GM12878 (cell line): ENCODE data around the gene MACROD2.

Experiments
- CEBPB ChIP-seq, 2 experiments: fragments of 150-350 bp in 1 of 2; IDR thresholded peaks; 2 replicates each; pipeline ENCODE4 v1.6.1; 2012 to 2014; ENCODE audit warnings: low read depth in 2 of 2, low read length in 2 of 2, borderline replicate concordance in 1 of 2, inconsistent platforms in 1 of 2
- CTCF ChIP-seq, 3 experiments: IDR thresholded peaks in 2 of 3; conservative IDR thresholded peaks in 1 of 3; 2 replicates each; pipeline ENCODE4 v1.5.1; 2011; ENCODE audit warnings: low read depth in 3 of 3, low read length in 3 of 3, mild to moderate bottlenecking in 3 of 3, control low read depth in 2 of 3, moderate library complexity in 2 of 3, inconsistent platforms in 1 of 3, mixed read lengths in 1 of 3; ENCODE audit not compliant: control insufficient read depth in 2 of 3, insufficient read depth in 1 of 3; ENCODE audit errors: extremely low read depth in 1 of 3
- DPF2 ChIP-seq: fragments of 450-650 bp; IDR thresholded peaks from 2 replicates; pipeline ENCODE4 v1.6.1; 2017; ENCODE audit warnings: mild to moderate bottlenecking
- EP300 ChIP-seq, 2 experiments: fragments of 150-350 bp in 1 of 2; IDR thresholded peaks; 2 replicates each; pipeline ENCODE4 v1.6.1; 2011 to 2012; ENCODE audit warnings: low read depth in 2 of 2, low read length in 2 of 2, borderline replicate concordance in 1 of 2, improper control_type of control experiment in 1 of 2, inconsistent platforms in 1 of 2; ENCODE audit not compliant: control insufficient read depth in 1 of 2
- JUND ChIP-seq: IDR thresholded peaks from 2 replicates; pipeline ENCODE4 v1.6.1; 2012; ENCODE audit warnings: low read depth, mild to moderate bottlenecking, low read length, improper control_type of control experiment, moderate library complexity
- KAT2A ChIP-seq: conservative IDR thresholded peaks from 2 replicates; pipeline ENCODE4 v1.6.1; 2011; ENCODE audit warnings: low read depth, low read length; ENCODE audit not compliant: control insufficient read depth
- RELA ChIP-seq: fragments of 450-650 bp; IDR thresholded peaks from 2 replicates; pipeline ENCODE4 v1.8.0; 2014; ENCODE audit warnings: borderline replicate concordance; ENCODE audit not compliant: partially characterized antibody
- RUNX3 ChIP-seq: IDR thresholded peaks from 2 replicates; pipeline ENCODE4 v1.6.1; 2012; ENCODE audit warnings: low read length, inconsistent platforms
- SMARCA5 ChIP-seq: fragments of 450-650 bp; IDR thresholded peaks from 2 replicates; pipeline ENCODE4 v1.6.1; 2017; ENCODE audit warnings: mild to moderate bottlenecking
- WRNIP1 ChIP-seq: IDR thresholded peaks from 2 replicates; pipeline ENCODE4 v1.6.1; 2011; ENCODE audit warnings: low read depth, low read length, improper control_type of control experiment, borderline replicate concordance
- YBX1 ChIP-seq: fragments of 450-650 bp; IDR thresholded peaks from 2 replicates; pipeline ENCODE4 v1.6.1; 2016; ENCODE audit warnings: antibody characterized with exemption

DNA sequence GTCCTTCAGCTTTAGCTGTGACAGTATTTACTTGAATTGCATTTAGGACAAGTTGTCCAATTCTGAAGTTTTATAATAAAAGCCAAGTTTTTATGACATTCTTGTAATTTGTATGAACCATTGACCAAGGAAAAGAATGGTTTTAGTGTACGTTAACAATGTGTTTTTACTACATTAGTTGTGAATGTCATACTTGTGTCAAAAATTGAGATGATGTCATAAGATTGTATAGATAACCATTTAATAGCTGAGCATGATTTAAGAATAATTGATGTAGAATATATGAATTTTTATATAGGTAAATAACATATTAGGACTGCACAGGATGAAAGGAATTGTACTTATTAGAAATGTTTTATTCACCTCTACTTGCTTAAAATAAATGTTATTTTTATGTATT lies 102.9 kb downstream of the MACROD2 start:
- TF ChIP-seq EP300 (IDR thresholded peaks at IDR 0.05; ENCODE audit: borderline replicate concordance in 1 of 2, control insufficient read depth in 1 of 2, low read depth in 2 of 2, low read length in 2 of 2), result no peak
- TF ChIP-seq JUND, result no peak
- TF ChIP-seq KAT2A, result no peak
- TF ChIP-seq CTCF (IDR thresholded peaks at IDR 0.05 in 2 of 3, conservative IDR thresholded peaks at IDR 0.05 in 1 of 3; ENCODE audit: control insufficient read depth in 2 of 3, extremely low read depth in 1 of 3, insufficient read depth in 1 of 3, low read depth in 3 of 3, low read length in 3 of 3), result no peak
- TF ChIP-seq YBX1, result no peak
- no peak for TF ChIP-seq CEBPB (IDR thresholded peaks at IDR 0.05; ENCODE audit: borderline replicate concordance in 1 of 2, low read depth in 2 of 2, low read length in 2 of 2)
- TF ChIP-seq RUNX3, result no peak
- no peak for TF ChIP-seq SMARCA5
- TF ChIP-seq DPF2, result no peak
- no peak for TF ChIP-seq WRNIP1
- TF ChIP-seq RELA, result no peak
